Endothelial cell of umbilical vein (primary cell): ENCODE data around the gene OASL. TPM values are rescaled to one million over a fixed set of nuclear protein-coding genes. Genes with fewer than 3 reads are reported as not detected.

Source experiments
- BruUV-seq: library from RNA; stranded (reverse); fragments of 400-500 nt; replicated peaks from 2 replicates; lab custom pipeline; 2021; lab: Mats Ljungman, UMichigan
- CTCF ChIA-PET: fragments of 300-600, 350-600 bp; sonication (Branson Sonifier 250); formaldehyde crosslinking; loops from one replicate; lab custom pipeline; 2021; ENCODE audit warnings: antibody characterized with exemption, inconsistent platforms; lab: Charles Lee
- POLR2A ChIA-PET: fragments of 300-600, 350-600 bp; sonication (Branson Sonifier 250); formaldehyde crosslinking; loops from one replicate; lab custom pipeline; 2021; ENCODE audit warnings: antibody characterized with exemption, inconsistent platforms; lab: Charles Lee
- DNase-seq: peaks from one replicate; pipeline ENCODE4 v3.0.0-alpha.2; 2011; ENCODE audit warnings: low read depth, low spot score
- FAIRE-seq: peaks from 2 replicates; lab custom pipeline; 2011; peaks lifted over from hg19 to GRCh38; lab: Jason Lieb, UNC
- H2AFZ ChIP-seq: 2 replicates; pipeline ENCODE4 v1.6.0; 2012; ENCODE audit warnings: low read depth, low read length, control low read depth, inconsistent platforms
- H3K27ac ChIP-seq: 2 replicates; pipeline ENCODE4 v1.5.1; 2011; ENCODE audit warnings: low read depth, mild to moderate bottlenecking, control low read depth, low read length, moderate library complexity; ENCODE audit not compliant: insufficient read depth
- H3K27me3 ChIP-seq, 2 experiments: 2 replicates each; pipeline versions ENCODE4 v1.6.0 to v1.6.1; 2011; ENCODE audit warnings: low read length in 2 of 2, mixed read lengths in 1 of 2; ENCODE audit not compliant: control insufficient read depth in 2 of 2, insufficient read depth in 2 of 2
- H3K36me3 ChIP-seq, 2 experiments: 2 replicates in 1 of 2; 3 replicates in 1 of 2; pipeline ENCODE4 v1.5.1; 2011; ENCODE audit warnings: low read length in 2 of 2, mild to moderate bottlenecking in 1 of 2, moderate library complexity in 1 of 2; ENCODE audit not compliant: control insufficient read depth in 2 of 2, insufficient read depth in 2 of 2; ENCODE audit errors: extremely low read depth in 1 of 2
- H3K4me1 ChIP-seq: 3 replicates; pipeline ENCODE4 v1.5.1; 2011; ENCODE audit warnings: mild to moderate bottlenecking, low read length; ENCODE audit not compliant: control insufficient read depth, insufficient read depth; ENCODE audit errors: extremely low read depth
- H3K4me2 ChIP-seq: 2 replicates; pipeline ENCODE4 v1.6.1; 2011; ENCODE audit warnings: low read length, control low read depth, mixed read lengths; ENCODE audit not compliant: insufficient read depth
- H3K4me3 ChIP-seq, 3 experiments: fragments of 200-600 bp in 1 of 3; sonication (generic), shearing (Covaris generic) in 1 of 3; replicated peaks in 1 of 3; 2 replicates each; pipeline ENCODE4 v1.5.1; 2011 to 2016; ENCODE audit warnings: control low read depth in 3 of 3, low read length in 3 of 3, mild to moderate bottlenecking in 2 of 3, inconsistent platforms in 1 of 3, low read depth in 1 of 3, moderate library complexity in 1 of 3; ENCODE audit not compliant: insufficient read depth in 1 of 3
- H3K79me2 ChIP-seq: 2 replicates; pipeline ENCODE4 v1.6.0; 2012; ENCODE audit warnings: low read length, inconsistent platforms; ENCODE audit not compliant: control insufficient read depth, insufficient read depth
- H3K9ac ChIP-seq: replicated peaks from 2 replicates; pipeline ENCODE3; 2011; ENCODE audit warnings: low read length, control low read depth; ENCODE audit not compliant: insufficient read depth; ENCODE audit errors: extremely low read depth
- H3K9me1 ChIP-seq: replicated peaks from 3 replicates; pipeline ENCODE4 v1.6.0; 2011; ENCODE audit warnings: mild to moderate bottlenecking, low read length; ENCODE audit not compliant: control insufficient read depth, insufficient read depth; ENCODE audit errors: extremely low read depth
- H3K9me3 ChIP-seq: replicated peaks from 2 replicates; pipeline ENCODE4 v1.5.1; 2012; ENCODE audit warnings: low read length, inconsistent platforms; ENCODE audit not compliant: control insufficient read depth, insufficient read depth
- H4K20me1 ChIP-seq: replicated peaks from 2 replicates; pipeline ENCODE3; 2011; ENCODE audit warnings: mild to moderate bottlenecking, low read length; ENCODE audit not compliant: control insufficient read depth, insufficient read depth; ENCODE audit errors: extremely low read depth
- CTCF ChIP-seq, 2 donors: IDR thresholded peaks; 1 replicate in 1 of 2; 2 replicates in 1 of 2; pipeline ENCODE4 v1.5.1; 2011; ENCODE audit warnings: low read length in 2 of 2, mild to moderate bottlenecking in 2 of 2, moderate library complexity in 2 of 2, control low read depth in 1 of 2, inconsistent platforms in 1 of 2, low read depth in 1 of 2; ENCODE audit not compliant: insufficient read depth in 1 of 2; ENCODE audit errors: extremely low read depth in 1 of 2
- EZH2 ChIP-seq: IDR thresholded peaks from 2 replicates; pipeline ENCODE4 v1.6.1; 2012; ENCODE audit warnings: borderline replicate concordance, low read depth, mild to moderate bottlenecking, moderate library complexity, low read length, inconsistent platforms; ENCODE audit not compliant: severe bottlenecking
- FOS ChIP-seq: IDR thresholded peaks from 2 replicates; pipeline ENCODE4 v1.6.1; 2011; ENCODE audit warnings: mild to moderate bottlenecking, low read length, moderate library complexity, borderline replicate concordance; ENCODE audit not compliant: insufficient read depth
- GATA2 ChIP-seq: IDR thresholded peaks from 2 replicates; pipeline ENCODE4 v1.7.0; 2011; ENCODE audit warnings: low read depth, mild to moderate bottlenecking, moderate library complexity, mixed read lengths, low read length; ENCODE audit not compliant: insufficient read length, insufficient read depth
- JUN ChIP-seq: IDR thresholded peaks from 2 replicates; pipeline ENCODE4 v1.6.1; 2011; ENCODE audit warnings: borderline replicate concordance, low read depth; ENCODE audit not compliant: insufficient read length, insufficient read depth
- MAX ChIP-seq: IDR thresholded peaks from 2 replicates; pipeline ENCODE4 v1.6.1; 2011; ENCODE audit not compliant: insufficient read depth, insufficient read length
- MYC ChIP-seq: IDR thresholded peaks from one replicate; pipeline ENCODE4 v1.6.1; 2011; ENCODE audit warnings: mild to moderate bottlenecking, low read depth, low read length
- POLR2A ChIP-seq: IDR thresholded peaks from 2 replicates; pipeline ENCODE4 v1.6.1; 2012; ENCODE audit warnings: low read depth, mild to moderate bottlenecking, control low read depth, low read length
- POLR2AphosphoS5 ChIP-seq: IDR thresholded peaks from 2 replicates; pipeline ENCODE4 v1.6.1; 2012; ENCODE audit warnings: low read depth, mild to moderate bottlenecking, control low read depth, low read length, moderate library complexity; ENCODE audit not compliant: insufficient read depth
- dilution Hi-C: fragments of 300-500 bp; cut with MboI; formaldehyde crosslinking; loops from one replicate; pipeline ENCODE4 v1.15.0; 2019; ENCODE audit warnings: low sequenced_read_pairs; ENCODE audit not compliant: extremely low pct_ligation_motif_present
- intact Hi-C: fragments of 100-400 bp; cut with micrococcal nuclease; formaldehyde crosslinking; loops from one replicate; pipeline ENCODE4 v1.10.0; 2022
- polyA plus RNA-seq, 4 experiments: library from polyadenylated mRNA; depleted of rRNA in 3 of 4; stranded (reverse) in 3 of 4; unstranded in 1 of 4; fragments of >200 nt; gene quantifications; 2 replicates each; pipeline versions ENCODE4 v1.2.1 to v1.2.3, GENCODE V29; 2011 to 2012; ENCODE audit warnings: missing spikeins in 1 of 4
- total RNA-seq: library from RNA; stranded (reverse); gene quantifications from 2 replicates; pipeline ENCODE4 v1.2.3, GENCODE V29; 2021

The OASL gene
- total and polyA plus RNA-seq, 2 donors (not counting 3 experiments of a cell fraction or from before 2014, with no cell fraction given) = 0.17 to 0.33 TPM

GRCh38 chr12:121003650-121004049 lies 35.4 kb downstream of the OASL start:
- intact Hi-C loops = no loop called here

More at GRCh38 chr12:121003650-121004049, 35.4 kb downstream of the OASL start:
- BruUV-seq = no TSS peak
- ChIA-PET POLR2A (no interaction called here), CTCF (interaction anchor here (0.7 to 2.5 kb wide), 3 partner anchors 11 to 93 kb away, joined by 3 to 19 read pairs (median 4); no protein-coding TSS in a partner anchor)
- Histone ChIP-seq H3K9ac (no peak overlapping the region), H3K27me3 (no peaks in the 10 kb centered on the region), H3K27ac (no peak overlapping the region), H3K4me1 (no peaks in the 10 kb centered on the region), H3K4me2 (no peak overlapping the region), H2AFZ (no peak overlapping the region), H3K36me3 (peaks cover 3 to 20% of the 10 kb centered on the region in 2 experiments), H3K9me1 (no peaks in the 10 kb centered on the region), H3K79me2 (no peaks in the 10 kb centered on the region), H4K20me1 (no peaks in the 10 kb centered on the region), H3K4me3 (no peak overlapping the region), H3K9me3 (no peaks in the 10 kb centered on the region)
- TF ChIP-seq CTCF (IDR thresholded peaks at IDR 0.05; ENCODE audit: extremely low read depth in 1 of 2, insufficient read depth in 1 of 2, low read depth in 1 of 2, low read length in 2 of 2) = no peak
- no peak for TF ChIP-seq EZH2
- no peak for TF ChIP-seq JUN
- no peak for TF ChIP-seq MAX
- no peak for TF ChIP-seq MYC
- no peak for TF ChIP-seq FOS
- TF ChIP-seq POLR2A = no peak
- TF ChIP-seq POLR2AphosphoS5 = no peak
- no peak for TF ChIP-seq GATA2
- dilution Hi-C loops = no loop called here
- DNase-seq (no peak), FAIRE-seq (no peak)
